GM12874 (cell line): ENCODE data around the gene TGFBRAP1.

Experiments used
- TF ChIP-seq, protein P1 (sequence below): IDR thresholded peaks from 2 replicates; pipeline ENCODE4 v1.5.1; 2011; ENCODE audit warnings: low read depth, mild to moderate bottlenecking, control low read depth, low read length, moderate library complexity; ENCODE audit not compliant: insufficient read depth

Gene TGFBRAP1

DNA sequence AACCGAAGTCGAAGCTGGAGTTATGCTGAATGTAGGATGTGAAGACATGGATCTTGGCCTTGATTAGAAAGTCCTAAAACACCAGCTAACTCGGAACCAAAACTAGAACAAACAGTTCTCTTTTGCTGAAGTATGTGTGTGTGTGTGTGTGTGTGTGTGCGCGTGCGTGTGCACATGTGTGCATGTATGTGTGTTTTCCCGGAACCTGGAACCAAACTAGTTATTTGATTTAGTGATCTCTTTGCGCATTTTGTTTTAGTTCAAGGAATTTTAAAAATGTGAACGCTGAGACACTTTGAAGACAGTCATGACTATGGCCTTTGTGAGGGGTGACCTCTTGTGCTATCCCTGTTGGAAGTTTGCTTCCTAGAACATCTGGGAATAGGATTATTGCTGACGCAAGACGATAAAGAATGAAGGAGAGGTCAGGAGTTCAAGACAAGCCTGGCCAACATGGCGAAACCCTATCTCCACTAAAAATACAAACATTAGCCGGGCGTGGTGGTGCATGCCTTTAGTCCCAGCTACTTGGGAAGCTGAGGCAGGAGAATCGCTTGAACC, 45.5 kb upstream of the TGFBRAP1 start:
- TF ChIP-seq, protein P1, sequence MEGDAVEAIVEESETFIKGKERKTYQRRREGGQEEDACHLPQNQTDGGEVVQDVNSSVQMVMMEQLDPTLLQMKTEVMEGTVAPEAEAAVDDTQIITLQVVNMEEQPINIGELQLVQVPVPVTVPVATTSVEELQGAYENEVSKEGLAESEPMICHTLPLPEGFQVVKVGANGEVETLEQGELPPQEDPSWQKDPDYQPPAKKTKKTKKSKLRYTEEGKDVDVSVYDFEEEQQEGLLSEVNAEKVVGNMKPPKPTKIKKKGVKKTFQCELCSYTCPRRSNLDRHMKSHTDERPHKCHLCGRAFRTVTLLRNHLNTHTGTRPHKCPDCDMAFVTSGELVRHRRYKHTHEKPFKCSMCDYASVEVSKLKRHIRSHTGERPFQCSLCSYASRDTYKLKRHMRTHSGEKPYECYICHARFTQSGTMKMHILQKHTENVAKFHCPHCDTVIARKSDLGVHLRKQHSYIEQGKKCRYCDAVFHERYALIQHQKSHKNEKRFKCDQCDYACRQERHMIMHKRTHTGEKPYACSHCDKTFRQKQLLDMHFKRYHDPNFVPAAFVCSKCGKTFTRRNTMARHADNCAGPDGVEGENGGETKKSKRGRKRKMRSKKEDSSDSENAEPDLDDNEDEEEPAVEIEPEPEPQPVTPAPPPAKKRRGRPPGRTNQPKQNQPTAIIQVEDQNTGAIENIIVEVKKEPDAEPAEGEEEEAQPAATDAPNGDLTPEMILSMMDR: no peak

DNA sequence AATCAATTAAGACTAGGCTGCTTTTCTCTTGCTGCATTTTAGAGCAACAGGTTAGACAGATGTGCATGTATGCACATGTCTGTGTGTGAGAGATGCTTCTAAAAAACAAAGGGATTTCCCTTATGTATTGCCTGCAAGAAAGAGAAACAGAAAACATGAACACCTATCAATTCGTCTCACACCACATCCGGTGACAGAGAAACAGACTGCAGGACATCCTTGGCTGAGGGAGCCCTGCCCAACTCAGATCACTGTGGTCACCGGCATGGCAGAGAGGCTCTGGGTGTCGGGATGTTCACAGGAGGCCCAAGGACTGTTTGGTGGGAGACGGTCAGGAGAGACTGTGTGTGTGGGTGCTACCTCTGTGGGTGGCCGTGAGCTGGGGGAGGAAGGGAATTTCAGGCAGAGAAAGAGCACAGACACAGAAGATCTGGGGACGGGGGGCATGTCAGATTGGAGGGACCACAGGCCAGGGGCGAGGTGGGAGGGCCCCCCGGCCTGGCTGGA, 44.4 kb upstream of the TGFBRAP1 start:
- TF ChIP-seq, protein P1: no peak

DNA sequence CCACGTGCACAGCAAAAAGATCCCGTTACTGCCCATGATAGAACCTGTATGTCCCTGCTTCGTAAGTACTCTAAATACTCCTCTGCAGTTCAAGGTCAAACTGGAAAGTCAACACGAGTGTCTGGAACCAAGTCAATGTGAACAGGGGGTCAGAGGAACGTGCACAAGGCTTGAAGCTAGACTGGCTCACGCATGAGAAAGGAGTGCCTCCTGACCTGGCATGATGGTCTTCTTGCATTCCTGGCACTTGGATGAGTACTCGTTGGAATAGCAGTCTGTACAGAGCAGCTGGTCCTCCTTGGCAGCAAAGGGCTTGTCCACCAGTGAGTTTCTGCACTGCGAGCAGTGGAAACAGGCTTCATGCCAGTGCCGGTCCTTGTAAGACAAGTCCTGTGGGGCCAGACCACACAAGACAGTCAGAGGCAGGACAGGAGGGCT, 43.8 kb upstream of the TGFBRAP1 start:
- TF ChIP-seq, protein P1: no peak

DNA sequence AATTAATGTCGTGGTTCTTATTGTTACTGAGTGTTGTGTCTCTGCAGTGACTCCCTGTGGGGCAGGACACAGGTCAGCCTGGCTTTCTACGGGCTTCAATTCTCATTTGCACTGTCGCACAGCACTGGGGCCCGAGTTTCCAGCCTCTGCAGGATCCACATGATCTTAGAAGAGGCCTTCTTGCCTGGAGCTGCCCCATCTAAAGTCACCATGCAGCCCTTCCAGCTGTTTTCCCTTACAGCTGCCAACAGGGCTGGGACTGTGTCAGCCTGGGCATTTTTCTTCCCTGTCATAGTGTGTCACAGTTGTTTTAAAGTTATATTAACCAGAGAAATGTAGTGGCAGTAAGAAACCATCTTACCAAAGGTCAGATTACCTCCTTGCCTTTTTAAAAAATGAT, 42.3 kb upstream of the TGFBRAP1 start:
- TF ChIP-seq, protein P1: no peak

DNA sequence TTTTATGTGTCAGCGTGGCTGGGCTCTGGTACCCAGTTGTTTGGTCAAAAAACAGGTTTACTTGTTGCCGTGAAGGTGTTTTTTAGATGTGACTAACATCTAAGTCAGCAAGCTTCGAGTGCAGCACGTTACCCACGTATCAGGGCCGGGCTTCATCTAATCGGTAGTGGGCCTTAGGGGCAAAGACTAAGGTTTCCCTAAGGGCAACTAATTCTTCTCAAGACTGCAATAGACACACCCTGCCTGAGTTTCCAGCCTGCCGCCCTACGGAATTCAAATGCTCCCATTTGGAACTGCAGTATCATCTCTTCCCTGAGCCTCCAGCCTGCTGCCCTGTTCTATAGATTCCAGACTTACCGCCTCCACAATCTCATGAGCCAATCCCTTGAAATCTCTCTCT, 41.6 kb upstream of the TGFBRAP1 start:
- TF ChIP-seq, protein P1: no peak

DNA sequence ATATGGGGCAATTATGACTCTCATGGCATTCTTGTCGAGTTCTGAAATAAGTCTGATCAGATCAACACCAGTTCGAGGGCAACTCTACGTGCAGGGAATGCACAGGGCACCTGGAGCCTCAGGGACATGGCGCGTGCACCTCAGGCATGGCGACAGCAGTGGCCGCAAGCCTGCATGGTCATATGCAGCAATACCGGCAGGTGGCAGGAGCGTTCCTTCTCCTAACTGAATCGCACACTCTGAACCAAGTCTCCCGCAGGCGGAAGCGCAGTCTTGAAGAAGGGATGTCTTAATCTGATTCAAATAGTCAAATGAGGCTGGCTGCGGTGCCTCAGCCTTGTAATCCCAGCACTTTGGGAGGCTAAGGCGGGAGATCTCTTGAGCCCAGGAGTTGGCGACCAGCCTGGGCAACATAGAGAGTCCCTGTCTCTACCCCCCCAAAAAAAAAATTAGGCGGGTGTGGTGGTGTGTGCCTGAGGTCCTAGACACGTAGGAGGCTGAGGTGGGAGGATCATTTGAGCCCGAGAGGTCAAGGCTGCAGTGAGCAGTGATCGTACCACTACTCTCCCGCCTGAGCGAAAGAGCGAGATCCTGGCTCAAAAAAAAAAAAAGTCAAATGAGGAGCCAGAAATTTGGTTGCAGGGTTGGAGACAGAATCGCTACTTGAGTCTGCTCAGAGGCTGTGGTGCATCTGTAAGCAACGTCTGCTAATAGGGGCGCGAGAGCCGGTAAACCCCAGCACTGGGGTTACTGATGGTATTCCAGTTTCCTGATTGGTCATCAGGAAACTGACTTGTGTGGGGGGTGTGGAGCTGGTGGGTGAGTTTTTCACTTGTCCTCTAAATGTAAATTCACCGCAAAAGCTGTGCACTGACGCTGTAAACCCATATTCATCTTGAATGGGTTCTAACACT, 40.5 kb upstream of the TGFBRAP1 start:
- TF ChIP-seq, protein P1: peak; percentile 96

DNA sequence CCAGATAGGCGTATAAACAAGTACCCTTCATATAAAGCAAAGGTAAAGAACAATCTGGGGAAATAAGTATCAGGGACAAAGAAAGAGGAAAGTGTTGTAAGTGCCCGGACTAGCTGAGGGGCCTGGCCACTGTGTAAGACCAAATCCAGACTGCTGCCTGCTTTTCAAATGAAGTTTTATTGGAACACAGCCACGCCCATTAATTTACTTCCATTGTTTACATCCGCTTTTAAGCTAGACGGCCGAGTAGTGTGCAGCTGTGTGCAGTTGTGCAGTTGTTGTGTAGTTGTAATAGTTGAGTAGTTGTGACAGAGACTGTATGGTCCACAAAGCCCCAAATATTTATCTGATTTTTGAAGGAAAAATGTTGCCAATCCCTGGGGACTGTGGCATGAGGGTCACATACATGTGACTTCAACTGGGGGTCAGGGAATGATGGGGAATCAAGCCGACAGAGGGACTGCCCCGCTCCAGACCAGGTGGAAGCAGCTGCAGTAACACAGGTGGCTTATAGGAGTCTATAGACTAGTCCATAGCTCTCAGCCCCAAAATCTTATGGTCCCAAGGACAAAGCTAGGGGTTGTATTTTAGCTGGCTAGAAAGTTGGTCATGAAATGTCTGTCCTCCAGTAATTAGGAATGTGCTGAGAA, 39.3 kb upstream of the TGFBRAP1 start:
- TF ChIP-seq, protein P1: no peak
